ENCODE measurements around the gene RAB36.

- TF ChIP-seq PKNOX1 (IDR thresholded peaks at IDR 0.05) = no peak
- no peak for TF ChIP-seq SUZ12 (IDR thresholded peaks at IDR 0.05)
- TF ChIP-seq FOXM1 (IDR thresholded peaks at IDR 0.05; ENCODE audit: borderline replicate concordance) = no peak
- TF ChIP-seq HDGF (IDR thresholded peaks at IDR 0.05; ENCODE audit: borderline replicate concordance) = no peak
- TF ChIP-seq NFRKB (IDR thresholded peaks at IDR 0.05) = no peak
- TF ChIP-seq ZNF384 (IDR thresholded peaks at IDR 0.05) = no peak
These were observed 67.8 kb downstream of the RAB36 start for GRCh38 chr22:23213022-23213555.
